Measurements from ENCODE around the gene DOCK10. TPM values are rescaled to one million over a fixed set of nuclear protein-coding genes. Genes with fewer than 3 reads are reported as not detected.
A peak's percentile ranks its signal among the peaks of the same experiment; 100 is the strongest.

The DOCK10 gene
- total RNA-seq, 1 donor: 30.2 TPM

DNA sequence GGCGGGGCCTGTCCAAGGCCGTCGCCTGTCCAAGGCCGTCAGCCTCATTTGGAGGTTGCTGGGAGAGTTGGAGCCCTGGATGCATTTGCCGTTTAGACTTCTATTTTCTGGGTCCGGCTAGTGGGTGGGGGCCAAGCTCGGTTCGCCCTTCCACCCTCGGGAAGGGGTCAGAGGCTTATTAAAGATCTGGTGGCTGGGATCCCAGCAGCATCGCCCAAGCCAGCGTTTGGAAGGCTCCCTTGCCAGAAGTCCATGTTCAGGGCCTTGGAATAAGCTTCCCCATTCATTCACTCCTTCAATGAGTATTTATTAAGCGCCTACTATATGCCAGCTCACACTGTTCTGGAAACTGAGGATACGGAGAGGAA lies 516 bp upstream of the DOCK10 start:
- no peak for DNase-seq (ENCODE audit: low read depth in 2 of 3, low spot score in 2 of 3)

DNA sequence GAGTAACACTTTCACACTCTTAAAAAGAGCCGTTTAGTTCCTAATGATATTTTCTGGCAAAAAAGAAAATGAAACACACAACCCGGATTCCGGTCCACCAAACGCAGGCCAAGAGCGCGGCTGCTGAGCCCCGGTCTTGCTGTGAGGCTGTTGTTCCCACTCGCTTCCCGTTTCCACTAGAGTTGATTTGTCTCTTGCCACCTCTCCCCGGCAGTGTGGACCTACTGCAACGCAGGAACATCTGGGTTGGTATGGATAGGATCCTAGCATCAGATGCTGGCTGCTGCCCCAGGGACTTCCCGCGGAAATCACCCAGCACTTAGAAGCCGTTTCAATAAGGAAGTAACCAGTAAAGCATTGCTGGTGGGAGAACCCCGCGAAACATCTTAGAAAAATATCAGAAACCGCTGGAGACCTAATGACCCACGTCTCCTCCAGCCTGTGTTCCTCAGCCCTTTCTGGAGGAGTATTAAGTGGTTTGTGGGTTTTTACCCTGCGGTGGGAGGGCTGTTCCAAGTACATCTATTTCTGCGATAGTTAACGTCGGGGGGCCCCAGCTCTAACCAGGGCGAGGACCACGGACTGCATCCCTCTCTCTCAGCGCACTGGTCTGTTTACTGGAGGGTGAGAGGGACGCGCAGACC lies 939 bp downstream of the DOCK10 start:
- peak; percentile 47 to 83 (median 82) for DNase-seq (ENCODE audit: low read depth in 2 of 3, low spot score in 2 of 3)

DNA sequence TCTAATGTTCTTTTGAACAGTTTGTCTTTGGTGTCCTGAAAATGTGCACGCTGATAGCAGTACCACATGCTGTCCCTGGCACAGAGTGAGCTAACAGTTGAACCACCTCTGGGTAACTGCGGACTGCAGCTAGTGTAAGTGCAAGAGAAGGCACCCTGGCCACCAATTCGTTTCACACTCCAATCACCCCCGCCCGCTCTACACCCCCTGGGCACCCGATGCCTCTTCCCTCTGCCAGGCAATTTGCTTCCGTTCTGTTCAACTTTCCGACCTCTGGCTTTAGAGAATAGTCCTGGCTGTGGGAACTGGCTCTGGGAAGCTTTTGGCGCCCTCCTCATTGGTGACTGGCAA lies 1.4 kb downstream of the DOCK10 start:
- DNase-seq (ENCODE audit: low read depth in 2 of 3, low spot score in 2 of 3): peak in 2 of 3 donors; percentile 29 to 42

DNA sequence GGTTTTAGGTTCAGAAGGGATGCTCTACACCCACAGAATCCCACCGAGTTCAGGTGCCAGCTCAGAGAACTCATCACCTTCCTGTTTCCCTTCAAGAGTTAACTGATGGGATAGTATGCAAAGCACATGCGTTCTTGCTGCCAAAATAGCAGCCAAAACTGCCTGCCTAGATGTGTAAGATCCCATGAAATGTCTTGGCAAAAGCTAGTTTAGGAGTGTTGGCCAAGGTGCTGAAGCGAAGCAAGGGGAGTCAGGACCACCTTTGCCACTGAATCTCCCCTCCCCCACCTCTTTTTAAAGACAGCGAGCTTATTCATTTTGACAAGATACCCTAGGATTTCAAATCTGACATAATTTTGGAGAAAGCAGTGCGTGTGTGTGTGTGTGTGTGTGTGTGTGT lies 2.1 kb downstream of the DOCK10 start:
- no peak for DNase-seq (ENCODE audit: low read depth in 2 of 3, low spot score in 2 of 3)

DNA sequence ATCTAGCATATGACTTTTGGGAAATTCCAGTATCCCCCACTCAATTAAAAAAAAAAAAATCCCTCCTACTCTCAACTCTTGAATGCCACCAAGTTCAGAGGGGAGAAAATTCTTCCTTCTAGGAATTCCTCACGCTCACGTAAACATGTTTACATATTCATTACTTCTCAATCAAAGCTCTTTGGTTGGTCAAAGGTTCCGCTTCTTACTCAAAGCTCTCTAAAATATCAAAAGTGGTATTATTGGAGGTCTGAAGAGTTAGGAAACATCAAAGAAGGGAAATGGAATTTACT lies 4.1 kb downstream of the DOCK10 start:
- no peak for DNase-seq (ENCODE audit: low read depth in 2 of 3, low spot score in 2 of 3)

DNA sequence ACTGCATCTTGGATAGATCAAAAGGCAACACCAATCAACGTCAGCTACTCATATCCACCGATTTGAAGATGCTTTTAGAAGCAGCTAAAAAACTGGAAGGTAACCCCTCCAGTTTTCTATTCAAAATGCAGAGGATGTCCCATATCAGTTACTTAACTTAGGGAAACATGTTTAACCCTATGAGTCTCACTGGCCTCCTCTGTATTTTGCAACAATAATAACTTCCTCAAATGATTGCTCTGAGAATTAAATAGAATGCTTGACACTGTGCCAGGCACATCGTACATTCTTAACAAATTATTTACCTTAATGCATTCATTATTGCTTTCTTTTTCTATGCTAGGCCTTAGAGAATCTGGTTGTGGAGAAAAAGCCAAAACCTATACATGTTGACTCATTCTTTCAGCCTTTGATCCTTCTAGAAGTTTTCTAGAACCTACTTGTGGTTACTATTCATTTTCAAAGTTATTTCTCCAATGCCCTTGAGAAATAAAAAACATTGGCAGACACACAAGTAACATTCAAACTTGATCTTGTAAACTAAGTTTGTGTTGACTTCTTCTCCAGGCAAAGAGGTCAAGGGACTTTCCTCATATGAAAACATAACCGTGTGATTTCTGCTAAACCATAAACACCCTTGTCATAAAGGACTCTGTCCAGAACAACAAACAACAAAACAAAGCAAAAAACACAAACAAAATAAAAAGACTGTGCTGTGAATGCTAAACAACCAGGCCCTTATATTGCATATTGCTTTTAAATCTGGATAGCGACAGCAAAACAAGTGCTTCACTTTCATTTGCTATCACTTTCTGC lies 4.6 kb downstream of the DOCK10 start:
- DNase-seq (ENCODE audit: low read depth in 2 of 3, low spot score in 2 of 3): no peak

DNA sequence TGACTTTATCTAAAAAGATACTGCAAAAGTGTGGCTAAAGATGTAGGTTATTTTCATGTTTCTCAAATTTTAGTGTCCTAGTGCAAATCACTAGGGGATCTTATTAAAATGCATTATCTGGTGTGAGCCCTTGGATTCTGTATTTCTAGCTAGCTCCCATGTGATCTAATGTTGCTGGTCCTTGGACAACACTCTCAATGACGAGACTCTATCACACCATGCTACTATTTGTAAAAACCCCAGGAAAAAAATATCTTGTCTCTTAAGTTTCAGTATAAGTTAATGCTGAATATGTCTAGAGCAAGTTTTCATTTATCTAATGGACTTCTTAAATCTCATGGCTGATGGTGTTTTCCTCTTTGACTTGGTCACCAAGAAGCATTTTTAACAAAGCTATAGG lies 5.8 kb downstream of the DOCK10 start:
- no peak for DNase-seq (ENCODE audit: low read depth in 2 of 3, low spot score in 2 of 3)

DNA sequence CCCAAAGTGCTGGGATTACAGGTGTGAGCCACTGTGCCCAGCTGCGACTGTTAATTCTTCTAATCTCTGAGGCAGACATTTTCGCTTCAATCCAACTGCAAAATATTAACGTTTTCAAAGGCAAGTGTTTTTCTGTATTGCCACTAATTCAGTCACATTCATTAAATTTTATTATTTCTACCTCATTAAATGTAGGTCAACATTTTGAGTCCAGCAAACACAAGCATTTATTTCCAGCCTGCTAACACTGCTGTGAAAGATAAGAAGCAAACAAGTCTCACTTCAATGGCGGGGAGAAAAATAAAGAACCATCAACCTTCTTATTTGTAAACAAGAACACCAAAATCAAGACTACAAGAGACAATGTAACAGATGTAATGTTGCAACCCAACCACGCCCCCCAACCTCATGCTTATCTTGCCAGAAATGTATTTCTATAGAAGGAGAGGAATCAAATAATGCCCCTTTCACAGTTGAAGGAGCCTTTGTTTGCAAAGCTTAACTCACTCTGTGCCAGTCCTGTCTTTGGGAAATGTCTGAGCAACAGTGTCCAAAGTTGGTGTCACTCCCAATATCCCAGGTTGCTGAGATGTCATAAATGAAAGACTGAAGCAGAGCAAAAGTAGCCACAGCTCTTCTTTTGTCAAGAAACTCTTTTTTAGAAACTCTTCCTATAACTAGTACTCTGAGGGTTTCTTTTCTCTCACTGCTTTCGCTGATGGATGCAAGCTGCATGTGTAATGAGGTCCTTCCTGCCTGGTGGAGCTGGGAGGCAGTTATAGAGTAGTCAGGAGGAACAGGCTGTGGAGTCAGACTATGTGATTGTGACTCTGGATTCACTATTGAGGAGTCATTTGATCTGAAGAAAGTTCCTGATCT lies 8.6 kb downstream of the DOCK10 start:
- DNase-seq (ENCODE audit: low read depth in 2 of 3, low spot score in 2 of 3): no peak

DNA sequence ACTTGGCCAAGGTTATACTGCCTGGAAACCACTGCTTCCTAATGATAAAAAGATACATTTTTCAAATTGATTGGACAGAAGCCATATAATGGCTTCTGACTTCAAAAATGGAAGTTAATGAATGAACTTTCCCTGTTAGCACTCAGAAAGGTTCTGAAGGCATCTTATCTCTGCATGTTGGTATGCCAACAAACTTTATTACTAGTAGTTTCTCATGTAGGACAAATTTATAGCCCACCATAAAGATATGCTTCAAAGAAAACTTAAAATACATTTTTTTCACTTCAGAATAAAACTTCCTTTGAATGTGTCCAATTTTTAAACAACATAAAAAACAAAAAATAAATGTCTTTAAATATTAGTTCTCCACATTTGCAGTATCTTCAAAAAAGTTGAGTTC lies 10.0 kb downstream of the DOCK10 start:
- DNase-seq (ENCODE audit: low read depth in 2 of 3, low spot score in 2 of 3): no peak

DNA sequence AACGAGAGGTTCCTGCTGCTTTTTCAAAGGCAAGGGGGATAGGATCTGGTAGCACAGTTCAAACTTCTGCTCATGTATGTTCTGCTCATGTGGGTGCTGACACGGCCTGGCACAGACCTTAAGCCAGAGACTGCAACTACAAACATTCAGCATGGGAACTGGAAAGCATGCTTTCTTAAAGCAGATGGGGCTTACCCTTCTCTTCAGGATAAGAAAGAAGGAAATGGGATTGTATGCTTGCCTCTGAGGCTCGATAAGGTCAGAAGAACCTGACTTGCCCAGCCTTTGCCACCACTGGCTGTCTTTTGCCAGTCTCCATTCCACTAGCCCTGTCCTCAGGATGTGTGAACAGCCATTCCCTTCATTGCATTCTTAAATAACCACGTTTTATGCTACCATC lies 10.7 kb downstream of the DOCK10 start:
- DNase-seq (ENCODE audit: low read depth in 2 of 3, low spot score in 2 of 3): no peak

DNA sequence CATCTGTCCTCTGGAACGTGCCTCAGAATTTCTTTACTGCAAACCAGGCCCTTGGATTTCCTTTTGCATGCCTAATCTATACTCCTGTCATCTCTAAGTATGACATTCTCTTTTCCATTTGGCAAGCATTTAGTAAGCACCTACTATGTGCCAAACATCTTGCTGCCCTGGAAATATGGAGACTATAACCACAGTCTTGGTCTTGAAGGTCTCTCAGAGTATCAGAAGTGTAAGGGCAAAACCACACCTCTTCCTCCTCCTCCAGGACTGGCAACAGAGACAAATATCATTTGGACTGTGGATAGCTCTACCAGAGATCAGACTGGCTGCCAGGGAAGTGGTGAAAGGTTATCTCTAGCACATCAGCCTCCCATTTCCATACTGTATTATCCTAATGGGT lies 11.4 kb downstream of the DOCK10 start:
- DNase-seq (ENCODE audit: low read depth in 2 of 3, low spot score in 2 of 3): no peak

DNA sequence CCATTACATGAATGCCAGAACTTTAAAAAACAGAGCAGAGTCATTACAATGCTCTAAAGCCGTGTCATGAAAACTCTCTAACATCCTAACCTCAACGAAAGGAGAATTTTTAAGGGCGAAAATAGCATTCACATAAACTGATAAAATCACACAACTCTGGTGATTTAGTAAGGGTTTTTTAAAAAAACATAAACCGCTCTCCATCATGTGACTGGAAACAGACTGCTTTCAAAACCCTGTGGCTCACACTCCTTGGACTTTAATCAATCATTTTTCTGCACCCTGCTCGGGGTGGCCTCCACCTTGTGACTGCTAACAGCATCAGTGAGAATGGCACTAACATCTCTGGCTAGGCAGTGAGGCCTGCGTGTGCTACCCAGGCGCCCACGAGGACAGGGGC lies 12.1 kb downstream of the DOCK10 start:
- peak in 1 of 3 donors; percentile 64 for DNase-seq (ENCODE audit: low read depth in 2 of 3, low spot score in 2 of 3)

DNA sequence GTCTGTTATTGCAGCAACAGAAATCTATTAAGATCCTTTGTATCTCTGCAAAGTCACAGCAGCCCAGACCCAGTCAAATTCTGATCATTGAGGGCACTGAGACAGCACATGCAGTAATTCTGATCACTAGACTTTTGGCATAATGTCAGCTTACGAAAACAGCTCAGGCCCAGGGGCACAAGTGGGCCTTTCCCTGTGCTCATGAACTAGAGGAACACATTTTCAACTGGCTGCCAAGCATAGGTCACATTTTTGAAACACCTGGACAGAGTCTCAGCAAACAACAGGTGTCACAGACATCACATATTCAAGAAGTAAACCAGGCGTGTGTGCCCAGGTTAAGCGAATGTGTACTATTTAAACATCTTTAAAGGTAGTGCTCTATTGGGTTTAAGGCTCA lies 13.7 kb downstream of the DOCK10 start:
- DNase-seq (ENCODE audit: low read depth in 2 of 3, low spot score in 2 of 3): no peak

DNA sequence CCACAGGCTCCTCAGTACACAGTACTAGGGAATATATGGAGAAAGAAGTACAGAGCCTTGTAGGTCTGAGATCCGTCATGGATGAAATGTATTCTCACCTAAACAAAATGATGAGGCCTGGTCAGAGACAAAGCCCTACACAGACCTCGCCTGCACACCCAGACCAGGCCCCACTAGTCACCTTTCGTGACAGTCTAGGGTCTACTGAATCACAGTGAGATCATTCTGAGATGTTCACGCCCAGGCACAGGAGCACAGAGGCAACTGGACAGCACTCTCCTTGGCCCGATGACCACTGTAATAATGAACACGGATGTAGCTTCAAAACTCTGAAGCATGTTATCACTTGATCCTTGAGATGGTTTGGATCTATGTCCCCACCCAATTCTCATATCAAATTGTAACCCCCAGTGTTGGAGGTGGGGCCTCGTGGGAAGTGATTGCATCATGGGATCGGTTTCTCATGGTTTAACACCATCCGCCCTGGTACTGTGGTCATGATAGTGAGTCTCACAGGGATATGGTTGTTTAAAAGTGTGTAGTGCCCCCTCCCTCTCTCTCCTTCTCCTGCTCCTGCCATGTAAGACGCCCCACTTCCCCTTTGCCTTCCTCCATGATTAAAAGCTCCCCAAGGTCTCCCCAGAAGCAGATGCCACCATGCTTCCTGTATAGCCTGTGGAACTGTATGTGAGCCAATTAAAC lies 15.1 kb downstream of the DOCK10 start:
- DNase-seq (ENCODE audit: low read depth in 2 of 3, low spot score in 2 of 3): no peak

DNA sequence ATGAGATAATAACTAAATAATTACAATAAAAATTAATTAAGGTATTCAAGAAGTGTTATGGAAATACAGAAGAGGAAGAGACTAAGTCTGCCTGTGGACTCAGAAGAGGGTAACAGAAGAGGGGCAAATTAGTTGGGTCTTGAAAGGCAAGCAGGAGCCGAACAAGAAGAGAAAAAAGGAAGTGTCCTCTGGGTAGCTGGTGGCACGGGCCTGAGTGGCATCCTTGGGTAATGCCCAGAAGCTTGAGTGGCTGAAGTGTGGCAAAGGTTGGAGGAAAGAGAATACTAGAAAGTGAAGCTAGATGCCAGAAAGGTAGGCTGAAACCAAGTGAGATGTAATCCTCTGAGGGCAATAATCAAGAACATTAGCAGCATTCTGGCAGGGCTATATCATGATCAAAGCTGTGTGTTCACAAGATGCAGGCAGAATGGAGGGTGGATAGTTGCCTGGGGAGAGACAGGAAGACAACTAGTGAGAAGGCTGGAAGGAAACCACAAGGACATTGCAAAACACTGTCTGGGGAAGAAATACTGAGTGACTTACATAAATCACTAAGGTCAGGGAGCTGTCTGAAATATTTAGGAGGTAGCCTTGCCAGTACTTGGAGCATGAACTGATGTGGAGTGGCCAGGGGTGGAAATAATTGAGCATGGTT lies 16.2 kb downstream of the DOCK10 start:
- peak in 2 of 3 donors; percentile 59 to 78 for DNase-seq (ENCODE audit: low read depth in 2 of 3, low spot score in 2 of 3)

DNA sequence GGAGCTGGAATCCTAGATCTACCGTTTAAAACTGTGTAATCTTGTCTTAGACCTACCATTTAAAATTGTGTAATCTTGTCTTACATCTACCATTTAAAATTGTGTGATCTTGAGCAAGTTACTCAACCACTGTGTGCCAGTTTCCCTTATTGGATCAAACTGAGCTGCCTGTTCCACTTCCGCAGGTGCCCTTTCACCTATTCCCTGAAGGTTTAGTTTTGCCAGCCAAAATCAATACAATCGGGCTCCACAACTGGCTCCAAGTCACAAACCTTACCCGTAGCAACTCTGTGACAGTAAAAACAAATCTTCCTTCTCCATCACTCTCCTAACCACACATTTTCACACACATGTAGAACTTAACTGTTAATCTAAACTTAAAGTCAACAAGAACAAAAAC lies 20.1 kb downstream of the DOCK10 start:
- no peak for DNase-seq (ENCODE audit: low read depth in 2 of 3, low spot score in 2 of 3)

DNA sequence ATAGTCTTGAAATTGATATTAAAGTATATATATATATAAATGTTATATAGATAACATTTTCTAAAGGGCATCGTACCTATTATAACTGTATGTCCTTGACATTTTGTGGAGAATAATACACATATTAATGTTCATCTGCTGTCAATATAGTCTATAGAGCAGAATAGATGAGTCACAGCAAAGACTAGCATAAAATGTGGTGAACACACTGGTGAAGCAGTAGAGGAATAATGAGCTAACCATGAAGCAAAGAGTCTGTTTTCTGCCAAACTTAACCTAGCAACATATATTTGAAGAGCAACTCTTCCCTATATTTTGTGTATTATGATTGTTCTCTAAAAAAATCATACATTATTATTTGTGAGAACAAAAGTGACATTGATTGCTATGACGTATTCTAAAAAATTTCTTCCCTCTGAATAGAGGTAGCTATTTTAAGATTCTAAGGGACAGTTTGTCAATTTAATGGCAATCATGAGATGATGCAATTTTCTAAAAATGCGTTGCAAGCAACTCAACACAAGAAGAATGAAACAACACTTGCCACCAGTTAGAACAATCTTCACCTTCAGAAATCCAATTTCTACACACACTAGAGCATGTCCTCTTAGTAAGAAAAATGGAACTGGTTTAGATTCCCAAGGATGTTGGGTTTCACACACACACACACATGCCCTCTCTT lies 22.0 kb downstream of the DOCK10 start:
- DNase-seq (ENCODE audit: low read depth in 2 of 3, low spot score in 2 of 3): no peak

DNA sequence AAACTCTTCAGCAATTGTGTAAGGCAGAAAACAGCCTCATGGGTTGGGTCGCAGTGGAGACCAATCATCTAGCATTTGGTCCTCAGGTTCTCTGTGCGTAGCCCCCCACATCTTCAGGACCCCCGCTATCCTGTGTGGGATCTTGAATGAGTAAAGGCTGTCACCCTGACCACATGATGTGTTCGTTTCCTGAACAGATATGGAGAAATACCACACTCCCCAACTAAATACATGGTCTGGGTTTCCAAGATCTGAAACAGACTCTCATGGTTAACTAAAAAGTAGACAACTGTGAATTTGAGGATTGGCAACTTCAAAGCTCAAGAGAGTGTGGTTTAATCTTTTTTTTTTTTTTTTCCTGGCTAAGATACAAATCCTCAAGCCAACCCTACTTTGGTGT lies 23.2 kb downstream of the DOCK10 start:
- DNase-seq (ENCODE audit: low read depth in 2 of 3, low spot score in 2 of 3): peak in 1 of 3 donors; percentile 33

DNA sequence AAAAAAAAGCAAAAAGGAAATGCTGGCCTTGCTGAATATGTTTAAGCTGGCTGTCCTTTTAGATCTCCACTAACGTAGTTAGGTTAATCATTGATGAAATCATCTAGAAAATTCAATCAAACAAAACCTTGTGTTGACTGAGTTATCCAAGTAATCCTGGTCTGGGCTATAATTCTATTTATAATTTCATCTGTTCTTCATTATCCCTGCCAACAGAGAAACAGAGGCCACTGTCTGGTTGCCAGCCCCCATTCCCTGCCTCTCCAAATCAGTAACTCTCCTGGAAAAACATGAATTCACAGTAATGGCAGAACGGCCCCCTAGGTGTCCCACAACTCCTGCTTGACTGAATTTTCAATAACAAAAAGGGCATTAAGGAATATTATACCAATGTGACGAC lies 24.6 kb downstream of the DOCK10 start:
- no peak for DNase-seq (ENCODE audit: low read depth in 2 of 3, low spot score in 2 of 3)

DNA sequence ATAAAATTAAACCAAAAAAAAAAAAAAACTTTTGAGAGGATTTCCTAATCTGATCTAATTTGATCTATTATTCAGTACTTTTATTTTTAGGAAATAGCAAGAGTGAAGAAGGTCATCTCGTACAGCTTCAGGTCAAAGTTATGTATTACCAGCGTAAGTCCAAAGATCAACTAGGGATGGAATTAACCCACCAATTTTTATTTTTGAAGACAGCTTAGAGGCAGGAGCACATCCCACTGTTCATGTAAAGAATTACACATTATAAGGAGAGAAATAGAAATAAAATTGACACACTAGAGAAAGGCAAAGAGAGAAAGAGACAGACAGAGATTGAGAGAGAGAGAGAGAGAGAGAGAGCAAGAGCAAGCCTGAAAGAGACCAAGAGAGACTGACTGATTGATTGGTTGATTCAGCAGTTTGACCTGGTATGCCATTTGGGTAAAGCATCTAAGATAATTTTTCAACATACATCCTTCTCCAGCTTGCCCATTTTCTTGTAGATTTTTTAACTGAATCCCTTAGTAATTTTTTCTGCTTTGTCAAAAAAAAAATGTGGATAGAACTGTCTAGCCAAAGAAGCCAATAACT lies 25.1 kb downstream of the DOCK10 start:
- no peak for DNase-seq (ENCODE audit: low read depth in 2 of 3, low spot score in 2 of 3)
